CD4-positive, alpha-beta T cell (primary cell): ENCODE measurements around the gene VRK2. TPM values are rescaled to one million over a fixed set of nuclear protein-coding genes. Genes with fewer than 3 reads are reported as not detected.

Experiments
- ATAC-seq: fragments of 200-7000 bp; cut with Tn5 transposase; one replicate; pipeline ENCODE4 v1.10.0; 2022; ENCODE audit warnings: mild to moderate bottlenecking; ENCODE audit not compliant: poor library complexity
- CTCF ChIA-PET: fragments of 350-600 bp; sonication (Branson Sonifier 250); formaldehyde crosslinking; loops from one replicate; lab custom pipeline; 2021; ENCODE audit warnings: antibody characterized with exemption, inconsistent platforms; lab: Charles Lee
- POLR2A ChIA-PET: fragments of 350-600 bp; sonication (Branson Sonifier 250); formaldehyde crosslinking; loops from one replicate; lab custom pipeline; 2021; ENCODE audit warnings: antibody characterized with exemption, inconsistent platforms; lab: Charles Lee
- DNase-seq, 14 experiments: peaks; one replicate each; pipeline ENCODE4 v3.0.0-alpha.2; 2013 to 2020; ENCODE audit warnings: mixed read lengths in 2 of 14
- H3K27ac ChIP-seq, 2 donors: one replicate each; pipeline versions ENCODE4 v1.5.1 to v1.7.0; 2013; ENCODE audit warnings: low read length in 2 of 2, low read depth in 1 of 2, mild to moderate bottlenecking in 1 of 2
- H3K27me3 ChIP-seq, 2 experiments: 1 replicate in 1 of 2; 2 replicates in 1 of 2; pipeline versions ENCODE4 v1.6.1 to v1.7.0; 2013; ENCODE audit warnings: low read length in 2 of 2, control low read depth in 1 of 2, mild to moderate bottlenecking in 1 of 2, moderate library complexity in 1 of 2; ENCODE audit not compliant: insufficient read depth in 2 of 2, control insufficient read depth in 1 of 2
- H3K36me3 ChIP-seq: one replicate; pipeline ENCODE4 v1.6.1; 2013; ENCODE audit warnings: low read length, control low read depth; ENCODE audit not compliant: insufficient read depth
- H3K4me1 ChIP-seq: one replicate; pipeline ENCODE4 v1.6.1; 2013; ENCODE audit warnings: low read length, control low read depth; ENCODE audit not compliant: insufficient read depth
- H3K4me3 ChIP-seq: one replicate; pipeline ENCODE4 v1.5.1; 2013; ENCODE audit warnings: mild to moderate bottlenecking, low read length, moderate library complexity
- H3K9me3 ChIP-seq, 2 experiments: 1 replicate in 1 of 2; 2 replicates in 1 of 2; pipeline versions ENCODE4 v1.6.1 to v1.7.0; 2013; ENCODE audit warnings: low read length in 2 of 2, mild to moderate bottlenecking in 2 of 2, control low read depth in 1 of 2, moderate library complexity in 1 of 2; ENCODE audit not compliant: control insufficient read depth in 1 of 2, insufficient read depth in 1 of 2
- H3K27ac Mint-ChIP-seq: one replicate; pipeline ENCODE4 v1.8.0; 2020; ENCODE audit warnings: mixed read lengths
- H3K27me3 Mint-ChIP-seq: one replicate; pipeline ENCODE4 v1.8.0; 2021; ENCODE audit warnings: mixed read lengths
- H3K36me3 Mint-ChIP-seq: one replicate; pipeline ENCODE4 v1.8.0; 2021; ENCODE audit warnings: low read depth, mixed read lengths
- H3K4me1 Mint-ChIP-seq: one replicate; pipeline ENCODE4 v1.8.0; 2021; ENCODE audit warnings: low read depth, mixed read lengths
- H3K4me3 Mint-ChIP-seq: one replicate; pipeline ENCODE4 v1.8.0; 2020; ENCODE audit warnings: mild to moderate bottlenecking, mixed read lengths
- H3K9me3 Mint-ChIP-seq: one replicate; pipeline ENCODE4 v1.8.0; 2020; ENCODE audit warnings: mixed read lengths
- intact Hi-C, 2 experiments: fragments of 100-400 bp; cut with DNase I in 1 of 2; cut with micrococcal nuclease in 1 of 2; formaldehyde crosslinking; loops; one replicate each; pipeline versions ENCODE4 v1.15.1 to v1.9.0; 2023 to 2025; cut with DNase I, micrococcal nuclease
- total RNA-seq, 174 experiments: library from RNA in 2 of 174; stranded (reverse) in 2 of 174; gene quantifications; one replicate each; pipeline ENCODE4 v1.2.3 and lab custom pipeline; 2021 to 2026
- TF ChIP-seq, protein P1 (sequence below): fragments of 200-600 bp; IDR thresholded peaks from one replicate; pipeline ENCODE4 v1.8.0; 2022; ENCODE audit warnings: antibody characterized with exemption, mild to moderate bottlenecking

Gene VRK2
- total RNA-seq, 2 experiments from 2014 or later: 11.1 to 11.5 TPM

DNA sequence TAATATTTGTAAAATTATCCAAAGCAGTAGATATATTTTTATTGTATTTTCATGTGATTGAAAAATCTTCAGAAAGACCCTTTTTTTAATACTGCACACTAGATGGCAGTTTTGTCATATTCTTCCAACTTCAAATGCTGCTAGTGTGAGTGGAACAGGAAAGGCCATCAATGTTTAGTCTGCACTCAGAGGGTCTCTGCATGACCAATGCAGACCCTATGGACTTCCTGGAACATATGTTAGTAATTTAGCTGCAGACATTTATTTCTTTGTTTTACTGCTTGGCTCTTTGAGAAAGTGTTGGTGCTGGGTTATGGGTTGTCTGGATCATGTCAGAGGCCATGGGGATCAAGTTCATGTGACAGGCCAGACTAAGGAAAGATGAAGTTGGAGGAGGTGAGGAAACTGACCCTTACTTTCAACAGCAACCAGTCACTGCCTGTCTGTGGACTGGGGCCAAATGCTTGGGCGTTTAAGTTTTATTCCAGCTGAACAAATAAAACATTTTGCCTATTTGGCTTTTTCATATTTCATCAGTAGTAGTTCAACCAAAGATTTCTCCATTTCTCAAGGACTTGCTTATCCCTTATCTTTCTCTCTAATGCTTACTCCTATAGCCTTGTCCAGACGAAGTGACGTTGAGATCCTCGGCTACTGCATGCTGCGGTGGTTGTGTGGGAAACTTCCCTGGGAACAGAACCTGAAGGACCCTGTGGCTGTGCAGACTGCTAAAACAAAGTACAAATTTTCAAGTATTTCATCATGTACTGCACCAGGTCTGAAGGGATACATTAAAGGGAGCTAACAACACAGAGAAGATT, 84.8 kb downstream of the VRK2 start:
- ChIA-PET CTCF (no interaction called here), POLR2A (no interaction called here)
- H3K36me3 Mint-ChIP-seq: peaks cover 40% of the 10 kb centered on the region
- Histone ChIP-seq H3K4me1 (no peaks in the 10 kb centered on the region), H3K36me3 (peaks cover 5% of the 10 kb centered on the region), H3K27me3 (no peaks in the 10 kb centered on the region), H3K9me3 (no peaks in the 10 kb centered on the region), H3K4me3 (no peak overlapping the region), H3K27ac (no peak overlapping the region)
- no peaks in the 10 kb centered on the region for H3K9me3 Mint-ChIP-seq
- TF ChIP-seq, protein P1, sequence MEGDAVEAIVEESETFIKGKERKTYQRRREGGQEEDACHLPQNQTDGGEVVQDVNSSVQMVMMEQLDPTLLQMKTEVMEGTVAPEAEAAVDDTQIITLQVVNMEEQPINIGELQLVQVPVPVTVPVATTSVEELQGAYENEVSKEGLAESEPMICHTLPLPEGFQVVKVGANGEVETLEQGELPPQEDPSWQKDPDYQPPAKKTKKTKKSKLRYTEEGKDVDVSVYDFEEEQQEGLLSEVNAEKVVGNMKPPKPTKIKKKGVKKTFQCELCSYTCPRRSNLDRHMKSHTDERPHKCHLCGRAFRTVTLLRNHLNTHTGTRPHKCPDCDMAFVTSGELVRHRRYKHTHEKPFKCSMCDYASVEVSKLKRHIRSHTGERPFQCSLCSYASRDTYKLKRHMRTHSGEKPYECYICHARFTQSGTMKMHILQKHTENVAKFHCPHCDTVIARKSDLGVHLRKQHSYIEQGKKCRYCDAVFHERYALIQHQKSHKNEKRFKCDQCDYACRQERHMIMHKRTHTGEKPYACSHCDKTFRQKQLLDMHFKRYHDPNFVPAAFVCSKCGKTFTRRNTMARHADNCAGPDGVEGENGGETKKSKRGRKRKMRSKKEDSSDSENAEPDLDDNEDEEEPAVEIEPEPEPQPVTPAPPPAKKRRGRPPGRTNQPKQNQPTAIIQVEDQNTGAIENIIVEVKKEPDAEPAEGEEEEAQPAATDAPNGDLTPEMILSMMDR: no peak
- H3K4me3 Mint-ChIP-seq: no peak overlapping the region
- H3K27ac Mint-ChIP-seq: no peak overlapping the region
- no peaks in the 10 kb centered on the region for H3K27me3 Mint-ChIP-seq
- intact Hi-C loops: no loop called here
- ATAC-seq (no peak), DNase-seq (no peak)
- no peaks in the 10 kb centered on the region for H3K4me1 Mint-ChIP-seq

DNA sequence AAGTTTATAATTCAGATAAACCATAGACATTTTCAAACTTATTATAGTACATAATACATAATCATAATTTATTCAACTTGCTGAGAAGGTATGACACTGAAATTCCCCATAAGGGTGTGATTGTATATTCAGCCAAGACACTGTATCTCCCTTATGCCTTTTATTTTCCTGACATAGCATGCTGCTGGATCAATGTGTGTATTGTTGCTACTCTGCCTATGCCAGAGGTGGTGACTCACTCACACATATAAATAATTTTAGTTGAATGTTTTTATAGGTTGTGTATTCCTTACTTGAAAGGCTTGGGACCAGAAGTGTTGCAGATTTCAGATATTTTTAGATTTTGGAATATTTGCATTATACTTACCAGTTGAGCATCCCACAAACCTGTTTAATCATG, 86.8 kb downstream of the VRK2 start:
- no peaks in the 10 kb centered on the region for H3K9me3 Mint-ChIP-seq
- TF ChIP-seq, protein P1: no peak
- intact Hi-C loops: no loop called here
- DNase-seq: no peak
- H3K4me3 Mint-ChIP-seq: no peak overlapping the region
- Histone ChIP-seq H3K36me3 (peaks cover 5% of the 10 kb centered on the region), H3K9me3 (no peaks in the 10 kb centered on the region), H3K27me3 (no peaks in the 10 kb centered on the region), H3K4me1 (no peaks in the 10 kb centered on the region), H3K4me3 (no peak overlapping the region), H3K27ac (no peak overlapping the region)
- H3K27me3 Mint-ChIP-seq: no peaks in the 10 kb centered on the region
- no peak for ATAC-seq
- H3K36me3 Mint-ChIP-seq: peaks cover 40% of the 10 kb centered on the region
- H3K27ac Mint-ChIP-seq: no peak overlapping the region
- ChIA-PET CTCF (no interaction called here), POLR2A (no interaction called here)
- H3K4me1 Mint-ChIP-seq: no peaks in the 10 kb centered on the region

DNA sequence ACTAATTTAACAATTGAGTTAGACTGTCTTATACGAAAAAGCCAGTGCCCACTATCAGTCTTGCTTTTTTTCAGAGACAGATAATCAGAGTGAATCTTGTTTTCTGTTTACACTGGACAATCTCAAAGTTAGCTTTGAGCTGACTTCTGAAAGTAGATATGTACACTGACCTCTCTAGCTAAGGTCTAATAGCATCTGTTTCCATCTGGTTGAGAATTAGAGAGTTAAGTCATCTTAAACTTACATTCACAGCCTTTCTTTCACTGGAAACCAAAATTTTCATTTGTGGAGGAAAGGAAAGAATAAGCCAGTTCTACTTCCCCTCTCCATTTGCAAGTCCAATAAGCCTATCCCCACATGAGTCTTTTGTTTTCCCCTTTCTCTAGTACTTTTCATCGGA, 89.3 kb downstream of the VRK2 start:
- peaks cover 57% of the 10 kb centered on the region for H3K36me3 Mint-ChIP-seq
- ATAC-seq (no peak), DNase-seq (no peak)
- no peaks in the 10 kb centered on the region for H3K9me3 ChIP-seq
- H3K27me3 ChIP-seq: no peaks in the 10 kb centered on the region
- peaks cover 16% of the 10 kb centered on the region for H3K36me3 ChIP-seq
- H3K4me3 ChIP-seq: no peak overlapping the region
- H3K27me3 Mint-ChIP-seq: no peaks in the 10 kb centered on the region
- H3K4me1 ChIP-seq: no peaks in the 10 kb centered on the region
- H3K27ac Mint-ChIP-seq: no peak overlapping the region
- CTCF ChIA-PET: no interaction called here
- TF ChIP-seq, protein P1: no peak
- no peak overlapping the region for H3K27ac ChIP-seq
- H3K4me3 Mint-ChIP-seq: no peak overlapping the region
- no peaks in the 10 kb centered on the region for H3K9me3 Mint-ChIP-seq
- intact Hi-C loops: no loop called here
- POLR2A ChIA-PET: no interaction called here
- no peaks in the 10 kb centered on the region for H3K4me1 Mint-ChIP-seq
